K562 (cell line): ENCODE data around the gene EPC2. TPM values are rescaled to one million over a fixed set of nuclear protein-coding genes. Genes with fewer than 3 reads are reported as not detected.
A peak's percentile ranks its signal among the peaks of the same experiment; 100 is the strongest.

ENCODE experiments used
- ATAC-seq: fragments of 200-7000 bp; cut with Tn5 transposase; 3 replicates; pipeline ENCODE4 v1.9.1; 2020; ENCODE audit warnings: moderate library complexity
- BruUV-seq: library from RNA; stranded (reverse); fragments of 400-500 nt; replicated peaks from 2 replicates; lab custom pipeline; 2021; lab: Mats Ljungman, UMichigan
- CTCF ChIA-PET: fragments of 300-600 bp; formaldehyde crosslinking; extraction: SDS; loops from one replicate; lab custom pipeline; 2021; ENCODE audit warnings: low intra/inter-chr PET ratio; lab: Yijun Ruan, JAX
- POLR2A ChIA-PET: fragments of 300-600, 350-650 bp; sonication (Branson Sonifier 250); formaldehyde crosslinking; extraction: SDS; loops from one replicate; lab custom pipeline; 2021; ENCODE audit warnings: antibody characterized with exemption, inconsistent platforms; lab: Yijun Ruan, JAX
- DNase-seq, 4 experiments: peaks; one replicate each; pipeline versions ENCODE4 v3.0.0 to v3.0.0-alpha.2; 2011 to 2018; ENCODE audit warnings: low spot score in 3 of 4, mixed read lengths in 3 of 4; ENCODE audit errors: extremely low read depth in 1 of 4
- FAIRE-seq: peaks from 2 replicates; lab custom pipeline; 2011; peaks lifted over from hg19 to GRCh38; lab: Jason Lieb, UNC
- H2AFZ ChIP-seq: 2 replicates; pipeline ENCODE4 v1.6.0; 2011; ENCODE audit warnings: low read depth, low read length, control low read depth, inconsistent platforms
- H3K27ac ChIP-seq: fragments of 200-600 bp; 3 replicates; pipeline ENCODE4 v1.8.0; 2011; ENCODE audit warnings: low read depth, mild to moderate bottlenecking, control low read depth, inconsistent platforms, low read length, moderate library complexity, mixed read lengths; ENCODE audit errors: extremely low read depth
- H3K27me3 ChIP-seq, 2 experiments: fragments of 300-600 bp in 1 of 2; 2 replicates in 1 of 2; 3 replicates in 1 of 2; pipeline versions ENCODE4 v1.6.0 to v1.8.0; 2011; ENCODE audit warnings: inconsistent platforms in 2 of 2, low read length in 2 of 2, mild to moderate bottlenecking in 1 of 2, mixed read lengths in 1 of 2, moderate library complexity in 1 of 2; ENCODE audit not compliant: control insufficient read depth in 2 of 2, insufficient read depth in 2 of 2
- H3K36me3 ChIP-seq: fragments of 300-600 bp; 3 replicates; pipeline ENCODE4 v1.8.0; 2011; ENCODE audit warnings: mild to moderate bottlenecking, low read length, inconsistent platforms; ENCODE audit not compliant: control insufficient read depth, insufficient read depth
- H3K4me1 ChIP-seq, 2 experiments: fragments of 200-600 bp in 1 of 2; replicated peaks in 1 of 2; 2 replicates in 1 of 2; 3 replicates in 1 of 2; pipeline versions ENCODE4 v1.5.1 to v1.8.0; 2011; ENCODE audit warnings: inconsistent platforms in 2 of 2, low read length in 2 of 2, mild to moderate bottlenecking in 1 of 2, mixed read lengths in 1 of 2, moderate library complexity in 1 of 2; ENCODE audit not compliant: control insufficient read depth in 2 of 2, insufficient read depth in 2 of 2
- H3K4me2 ChIP-seq: 2 replicates; pipeline ENCODE4 v1.6.1; 2011; ENCODE audit warnings: low read length, control low read depth, inconsistent platforms, mixed read lengths; ENCODE audit not compliant: insufficient read depth
- H3K4me3 ChIP-seq: fragments of 200-600 bp; sonication (generic), shearing (Covaris generic); 2 replicates; pipeline ENCODE4 v1.5.1; 2016; ENCODE audit warnings: control low read depth, inconsistent platforms
- H3K79me2 ChIP-seq: fragments of 200-600 bp; 3 replicates; pipeline ENCODE4 v1.8.0; 2011; ENCODE audit warnings: low read length, inconsistent platforms; ENCODE audit not compliant: control insufficient read depth, insufficient read depth
- H3K9ac ChIP-seq, 2 experiments: 2 replicates each; pipeline versions ENCODE4 v1.6.0 to v1.6.1; 2011; ENCODE audit warnings: low read depth in 2 of 2, low read length in 2 of 2, control low read depth in 1 of 2, inconsistent platforms in 1 of 2, mild to moderate bottlenecking in 1 of 2, mixed read lengths in 1 of 2; ENCODE audit not compliant: insufficient read depth in 1 of 2
- H3K9me1 ChIP-seq: one replicate; pipeline ENCODE4 v1.6.0; 2011; ENCODE audit warnings: inconsistent platforms, mild to moderate bottlenecking, low read length, moderate library complexity; ENCODE audit not compliant: control insufficient read depth, insufficient read depth
- H3K9me3 ChIP-seq: replicated peaks from 2 replicates; pipeline ENCODE4 v1.5.1; 2011; ENCODE audit warnings: low read depth, low read length, inconsistent platforms; ENCODE audit not compliant: control insufficient read depth, insufficient read depth
- H4K20me1 ChIP-seq: replicated peaks from 2 replicates; pipeline ENCODE4 v1.6.1; 2011; ENCODE audit warnings: low read length, inconsistent platforms, mixed read lengths; ENCODE audit not compliant: control insufficient read depth, insufficient read depth
- ARID1B ChIP-seq: fragments of 450-650 bp; IDR thresholded peaks from 2 replicates; pipeline ENCODE4 v1.6.1; 2016; ENCODE audit warnings: antibody characterized with exemption, mild to moderate bottlenecking, inconsistent platforms
- BHLHE40 ChIP-seq: IDR thresholded peaks from 2 replicates; pipeline ENCODE4 v1.6.1; 2011; ENCODE audit warnings: low read length, improper control_type of control experiment
- C11orf30 ChIP-seq: fragments of 450-650 bp; IDR thresholded peaks from 2 replicates; pipeline ENCODE4 v1.6.1; 2016; ENCODE audit warnings: low read depth, mild to moderate bottlenecking
- CBFA2T2 ChIP-seq: fragments of 450-650 bp; conservative IDR thresholded peaks from 2 replicates; pipeline ENCODE4 v1.6.1; 2017; ENCODE audit warnings: mild to moderate bottlenecking
- CBFA2T3 ChIP-seq: fragments of 450-650 bp; IDR thresholded peaks from 2 replicates; pipeline ENCODE4 v1.6.1; 2017
- CTBP1 ChIP-seq: fragments of 450-650 bp; IDR thresholded peaks from 2 replicates; pipeline ENCODE4 v1.6.1; 2016; ENCODE audit warnings: borderline replicate concordance
- CTCF ChIP-seq, 3 experiments: IDR thresholded peaks in 2 of 3; conservative IDR thresholded peaks in 1 of 3; 2 replicates each; pipeline ENCODE4 v1.5.1; 2011 to 2012; ENCODE audit warnings: low read length in 3 of 3, mild to moderate bottlenecking in 3 of 3, control low read depth in 2 of 3, improper control_type of control experiment in 1 of 3, inconsistent platforms in 1 of 3, low read depth in 1 of 3, mixed read lengths in 1 of 3, moderate library complexity in 1 of 3; ENCODE audit not compliant: insufficient read depth in 2 of 3
- E2F5 ChIP-seq: sonication (generic); formaldehyde crosslinking; IDR thresholded peaks from 2 replicates; pipeline ENCODE4 v1.8.0; 2022; ENCODE audit warnings: mild to moderate bottlenecking, missing genetic modification reagents
- ERF ChIP-seq: fragments of 450-650 bp; formaldehyde crosslinking; IDR thresholded peaks from 2 replicates; pipeline ENCODE4 v1.4.0; 2020; ENCODE audit warnings: mild to moderate bottlenecking, mixed read lengths
- GABPB1 ChIP-seq: sonication (generic); formaldehyde crosslinking; IDR thresholded peaks from 2 replicates; pipeline ENCODE4 v1.8.0; 2022; ENCODE audit warnings: mild to moderate bottlenecking, missing genetic modification reagents
- HDAC6 ChIP-seq: IDR thresholded peaks from 2 replicates; pipeline ENCODE4 v1.6.1; 2012; ENCODE audit warnings: low read depth, mild to moderate bottlenecking, control low read depth, inconsistent platforms, low read length, moderate library complexity
- HOXB6 ChIP-seq: fragments of 250-450 bp; sonication (Bioruptor Pico); IDR thresholded peaks from 2 replicates; pipeline ENCODE4 v1.5.1; 2022; ENCODE audit warnings: mild to moderate bottlenecking, borderline replicate concordance
- MAFF ChIP-seq: IDR thresholded peaks from 2 replicates; pipeline ENCODE4 v1.6.1; 2012; ENCODE audit warnings: low read length, improper control_type of control experiment
- NFE2 ChIP-seq: IDR thresholded peaks from 2 replicates; pipeline ENCODE4 v1.6.1; 2014; ENCODE audit warnings: antibody characterized with exemption, low read depth
- SMARCA4 ChIP-seq: fragments of 450-650 bp; IDR thresholded peaks from 2 replicates; pipeline ENCODE4 v1.6.1; 2016
- SMARCE1 ChIP-seq: fragments of 450-650 bp; IDR thresholded peaks from 2 replicates; pipeline ENCODE4 v1.7.1; 2016; ENCODE audit warnings: mild to moderate bottlenecking
- ZBTB7A ChIP-seq: IDR thresholded peaks from 2 replicates; pipeline ENCODE4 v1.6.1; 2011; ENCODE audit warnings: low read depth, mild to moderate bottlenecking, low read length, moderate library complexity, borderline replicate concordance; ENCODE audit not compliant: control insufficient read depth
- ZEB2 ChIP-seq: fragments of 450-650 bp; IDR thresholded peaks from 2 replicates; pipeline ENCODE4 v1.6.1; 2016
- ZNF316 ChIP-seq: fragments of 450-650 bp; IDR thresholded peaks from 2 replicates; pipeline ENCODE4 v1.6.1; 2016
- ZNF584 ChIP-seq: fragments of 200-800 bp; sonication (Bioruptor generic); IDR thresholded peaks from 2 replicates; pipeline ENCODE4 v1.6.1; 2016; ENCODE audit warnings: low read depth, mild to moderate bottlenecking, missing genetic modification characterization, missing compliant biosample characterization
- ZNF586 ChIP-seq: fragments of 450-650 bp; formaldehyde crosslinking; conservative IDR thresholded peaks from 2 replicates; pipeline ENCODE4 v1.4.0; 2020; ENCODE audit warnings: mild to moderate bottlenecking, moderate library complexity
- WGBS: fragments of 100-300 bp; shearing (Covaris generic); methylation state at CpG from one replicate; pipeline ENCODE4 v1.1.6; 2016; ENCODE audit warnings: low coverage, mixed read lengths; ENCODE audit not compliant: insufficient coverage; ENCODE audit errors: missing lambda C conversion rate; 5-methylcytosine and 5-hydroxymethylcytosine counted together
- in situ Hi-C: fragments of 300-500 bp; cut with MboI; formaldehyde crosslinking; loops from 4 replicates; pipeline ENCODE4 v1.15.0; 2018; ENCODE audit warnings: inconsistent platforms, mixed read lengths
- intact Hi-C: fragments of 100-400 bp; cut with micrococcal nuclease; formaldehyde crosslinking; loops from 2 replicates; pipeline ENCODE4 v1.14.2; 2022
- polyA plus RNA-seq, 8 experiments: library from polyadenylated mRNA; depleted of rRNA in 4 of 8; stranded (reverse) in 5 of 8; unstranded in 3 of 8; fragments of >200 nt; fragmentation: Nextera tagmentation in 2 of 8; fragmentation: Illumina TruSeq in 1 of 8; extraction: Ambion mirVana in 2 of 8; extraction: Trizol in 1 of 8; gene quantifications; 2 replicates each; pipeline versions ENCODE4 v1.2.1 to v1.2.3, GENCODE V29; 2011 to 2014; ENCODE audit warnings: inconsistent platforms in 1 of 8, missing spikeins in 1 of 8
- total RNA-seq, 7 experiments: library from RNA; depleted of rRNA in 6 of 7; stranded (reverse); fragments of >200 nt in 6 of 7; fragmentation: Illumina TruSeq in 2 of 7; extraction: Trizol in 2 of 7; gene quantifications; 2 replicates each; pipeline versions ENCODE4 v1.2.1 to v1.2.3, GENCODE V29; 2011 to 2021; ENCODE audit warnings: low replicate concordance in 1 of 7
- TF ChIP-seq, protein P1 (sequence below): sonication (generic); formaldehyde crosslinking; IDR thresholded peaks from 2 replicates; pipeline ENCODE4 v1.8.0; 2022; ENCODE audit warnings: missing genetic modification reagents, mild to moderate bottlenecking, moderate library complexity, borderline replicate concordance

The EPC2 gene
- total and polyA plus RNA-seq, 9 of the 15 experiments (the other 6 are each of a cell fraction or from before 2014, with no cell fraction given): 7.0 to 35.8 (median 29.1) TPM

DNA sequence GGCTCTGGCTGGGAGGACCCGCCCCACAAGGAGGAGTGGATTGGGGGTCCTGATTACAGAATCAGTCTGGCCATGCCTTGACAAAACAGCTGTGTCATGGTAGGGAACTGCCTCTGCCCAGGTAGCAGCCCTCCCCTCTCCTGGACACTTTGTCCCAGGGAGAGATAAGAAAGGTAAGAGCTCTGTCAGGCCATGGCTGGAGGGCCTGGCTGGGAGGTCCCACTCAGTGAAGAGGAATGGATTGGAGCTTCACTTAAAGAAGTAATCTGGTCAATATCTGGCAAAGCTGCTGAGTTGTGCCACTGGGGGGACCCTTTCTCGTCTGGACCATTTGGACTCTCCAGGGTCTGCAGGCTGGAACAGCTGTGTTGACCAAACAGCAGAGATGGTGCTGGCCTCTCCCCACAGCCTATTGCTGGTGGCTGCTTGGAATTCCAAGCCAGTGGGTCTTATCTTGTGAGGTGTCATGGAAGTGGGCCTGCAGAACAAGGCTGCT is 75.4 kb downstream of the EPC2 start:
- peak; percentile 81 for ATAC-seq
- H3K9me1 ChIP-seq: no peaks in the 10 kb centered on the region
- 10% methylated on average over 2 of the region's 2 CpGs for WGBS
- BruUV-seq: no TSS peak
- H3K4me2 ChIP-seq: no peak overlapping the region
- H3K9ac ChIP-seq: peak overlapping the region in 1 of 2 experiments; percentile 69; a peak in 2 of 4 replicates
- no peaks in the 10 kb centered on the region for H3K9me3 ChIP-seq
- H3K79me2 ChIP-seq: peaks cover 86% of the 10 kb centered on the region
- H2AFZ ChIP-seq: no peak overlapping the region
- H3K4me3 ChIP-seq: no peak overlapping the region
- no peaks in the 10 kb centered on the region; the same call in 2 of the 3 replicates for H3K36me3 ChIP-seq
- CTCF ChIA-PET: no interaction called here
- DNase-seq: peak in 2 of 4 experiments; percentile 61 to 73
- peaks cover 20% of the 10 kb centered on the region for H4K20me1 ChIP-seq
- no peaks in the 10 kb centered on the region for H3K27me3 ChIP-seq
- no peak overlapping the region for H3K27ac ChIP-seq
- FAIRE-seq: no peak
- intact Hi-C loops: no loop called here
- in situ Hi-C loops: no loop called here
- POLR2A ChIA-PET: interaction anchor here (0.7 to 1.7 kb wide), 9 partner anchors 8 to 769 kb away, joined by 3 to 8 read pairs (median 4); no protein-coding TSS in a partner anchor
- peaks cover 16 to 17% of the 10 kb centered on the region in 2 experiments; a peak in 4 of 5 replicates for H3K4me1 ChIP-seq
- TF ChIP-seq SMARCE1: 0 out of 2 replicates have a peak, but pooled peaks have one; percentile 22
- peak; percentile 34; the same call in 1 of the 2 replicates for TF ChIP-seq CTBP1
- TF ChIP-seq, protein P1, sequence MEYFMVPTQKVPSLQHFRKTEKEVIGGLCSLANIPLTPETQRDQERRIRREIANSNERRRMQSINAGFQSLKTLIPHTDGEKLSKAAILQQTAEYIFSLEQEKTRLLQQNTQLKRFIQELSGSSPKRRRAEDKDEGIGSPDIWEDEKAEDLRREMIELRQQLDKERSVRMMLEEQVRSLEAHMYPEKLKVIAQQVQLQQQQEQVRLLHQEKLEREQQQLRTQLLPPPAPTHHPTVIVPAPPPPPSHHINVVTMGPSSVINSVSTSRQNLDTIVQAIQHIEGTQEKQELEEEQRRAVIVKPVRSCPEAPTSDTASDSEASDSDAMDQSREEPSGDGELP (CRISPR knock-in tag): 0 out of 2 replicates have a peak, but pooled peaks have one; percentile 23
- peak; percentile 40 for TF ChIP-seq ARID1B
- peak; percentile 74 for TF ChIP-seq ZNF316
- no peak for TF ChIP-seq HDAC6
- 0 out of 2 replicates have a peak, but pooled peaks have one; percentile 14 for TF ChIP-seq ZBTB7A
- TF ChIP-seq GABPB1 (CRISPR knock-in tag): no peak
- TF ChIP-seq ZNF586: no peak
- no peak for TF ChIP-seq ERF
- peak; percentile 83 for TF ChIP-seq NFE2
- TF ChIP-seq CTCF (IDR thresholded peaks at IDR 0.05 in 2 of 3, conservative IDR thresholded peaks at IDR 0.05 in 1 of 3; ENCODE audit: insufficient read depth in 2 of 3, low read depth in 1 of 3, low read length in 3 of 3): peak; percentile 4 to 23 (median 12); a peak in 2 of 6 replicates
- TF ChIP-seq C11orf30: peak; percentile 68
- peak; percentile 68; the same call in 1 of the 2 replicates for TF ChIP-seq ZEB2
- TF ChIP-seq E2F5 (CRISPR knock-in tag): no peak
- TF ChIP-seq MAFF: peak; percentile 26; the same call in 1 of the 2 replicates
- 0 out of 2 replicates have a peak, but pooled peaks have one; percentile 33 for TF ChIP-seq SMARCA4
- TF ChIP-seq ZNF584 (CRISPR knock-in tag): no peak
- 0 out of 2 replicates have a peak, but pooled peaks have one; percentile 19 for TF ChIP-seq CBFA2T2
- 0 out of 2 replicates have a peak, but pooled peaks have one; percentile 18 for TF ChIP-seq BHLHE40
- peak; percentile 52 for TF ChIP-seq CBFA2T3
- no peak for TF ChIP-seq HOXB6 (CRISPR knock-in tag)
